GM13977 (cell line): ENCODE results near the gene WBP4.

ENCODE experiments used
- DNase-seq: peaks from one replicate; pipeline ENCODE4 v3.0.0; 2012; ENCODE audit warnings: low spot score
- in situ Hi-C: fragments of 300-500 bp; cut with MboI; formaldehyde crosslinking; loops from one replicate; pipeline ENCODE4 v1.12.0; 2022; ENCODE audit warnings: low sequenced_read_pairs, low pct_unique_long_range_greater_than_20kb, mixed read lengths, inconsistent platforms; ENCODE audit not compliant: unreplicated experiment
- TF ChIP-seq, protein P1 (sequence below): IDR thresholded peaks from 2 replicates; pipeline ENCODE4 v1.5.1; 2012; ENCODE audit warnings: mild to moderate bottlenecking, control low read depth; ENCODE audit not compliant: insufficient read depth; ENCODE audit errors: extremely low read depth, missing control alignments

WBP4 gene

GRCh38 chr13:41056194-41056593 is 5.1 kb upstream of the WBP4 start:
- no peak for DNase-seq
- in situ Hi-C loops = no loop called here
- TF ChIP-seq, protein P1, sequence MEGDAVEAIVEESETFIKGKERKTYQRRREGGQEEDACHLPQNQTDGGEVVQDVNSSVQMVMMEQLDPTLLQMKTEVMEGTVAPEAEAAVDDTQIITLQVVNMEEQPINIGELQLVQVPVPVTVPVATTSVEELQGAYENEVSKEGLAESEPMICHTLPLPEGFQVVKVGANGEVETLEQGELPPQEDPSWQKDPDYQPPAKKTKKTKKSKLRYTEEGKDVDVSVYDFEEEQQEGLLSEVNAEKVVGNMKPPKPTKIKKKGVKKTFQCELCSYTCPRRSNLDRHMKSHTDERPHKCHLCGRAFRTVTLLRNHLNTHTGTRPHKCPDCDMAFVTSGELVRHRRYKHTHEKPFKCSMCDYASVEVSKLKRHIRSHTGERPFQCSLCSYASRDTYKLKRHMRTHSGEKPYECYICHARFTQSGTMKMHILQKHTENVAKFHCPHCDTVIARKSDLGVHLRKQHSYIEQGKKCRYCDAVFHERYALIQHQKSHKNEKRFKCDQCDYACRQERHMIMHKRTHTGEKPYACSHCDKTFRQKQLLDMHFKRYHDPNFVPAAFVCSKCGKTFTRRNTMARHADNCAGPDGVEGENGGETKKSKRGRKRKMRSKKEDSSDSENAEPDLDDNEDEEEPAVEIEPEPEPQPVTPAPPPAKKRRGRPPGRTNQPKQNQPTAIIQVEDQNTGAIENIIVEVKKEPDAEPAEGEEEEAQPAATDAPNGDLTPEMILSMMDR = no peak

GRCh38 chr13:41056826-41057711 is 4.2 kb upstream of the WBP4 start:
- no peak for DNase-seq
- TF ChIP-seq, protein P1 = no peak
- in situ Hi-C loops = no loop called here

DNA sequence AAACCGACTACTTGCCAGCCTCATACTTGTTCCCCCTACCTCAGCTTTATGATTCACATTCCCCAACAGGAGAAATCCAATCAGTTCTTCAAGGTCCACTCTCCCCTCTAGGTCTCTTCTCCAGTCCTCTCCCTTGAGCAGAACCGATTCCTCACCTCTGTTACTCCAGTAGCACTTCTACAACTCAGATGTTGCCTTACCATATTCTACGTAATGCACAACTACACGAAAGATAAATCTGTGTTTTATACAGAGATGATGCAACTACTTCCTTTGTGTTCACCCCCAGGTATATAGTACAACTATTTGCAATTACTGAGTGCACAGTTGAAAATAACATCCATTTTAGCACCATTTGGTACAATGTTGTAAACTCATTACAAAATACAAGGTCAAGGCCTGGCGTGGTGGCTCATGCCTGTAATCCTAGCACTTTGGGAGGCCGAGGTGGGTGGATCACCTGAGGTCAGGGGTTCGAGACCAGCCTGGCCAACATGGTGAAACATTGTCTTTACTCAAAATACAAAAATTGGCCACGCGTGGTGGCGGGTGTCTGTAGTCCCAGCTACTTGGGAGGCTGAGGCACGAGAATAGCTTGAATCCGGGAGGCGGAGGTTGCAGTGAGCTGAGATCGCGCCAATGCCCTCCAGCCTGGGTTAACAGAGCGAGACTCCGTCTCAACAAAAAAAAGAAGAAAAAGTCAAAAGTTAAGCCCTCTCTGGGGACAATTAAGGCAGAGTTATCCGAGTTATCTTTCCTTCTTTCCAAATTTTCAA is 2.8 kb upstream of the WBP4 start:
- TF ChIP-seq, protein P1 = no peak
- in situ Hi-C loops = no loop called here
- no peak for DNase-seq

DNA sequence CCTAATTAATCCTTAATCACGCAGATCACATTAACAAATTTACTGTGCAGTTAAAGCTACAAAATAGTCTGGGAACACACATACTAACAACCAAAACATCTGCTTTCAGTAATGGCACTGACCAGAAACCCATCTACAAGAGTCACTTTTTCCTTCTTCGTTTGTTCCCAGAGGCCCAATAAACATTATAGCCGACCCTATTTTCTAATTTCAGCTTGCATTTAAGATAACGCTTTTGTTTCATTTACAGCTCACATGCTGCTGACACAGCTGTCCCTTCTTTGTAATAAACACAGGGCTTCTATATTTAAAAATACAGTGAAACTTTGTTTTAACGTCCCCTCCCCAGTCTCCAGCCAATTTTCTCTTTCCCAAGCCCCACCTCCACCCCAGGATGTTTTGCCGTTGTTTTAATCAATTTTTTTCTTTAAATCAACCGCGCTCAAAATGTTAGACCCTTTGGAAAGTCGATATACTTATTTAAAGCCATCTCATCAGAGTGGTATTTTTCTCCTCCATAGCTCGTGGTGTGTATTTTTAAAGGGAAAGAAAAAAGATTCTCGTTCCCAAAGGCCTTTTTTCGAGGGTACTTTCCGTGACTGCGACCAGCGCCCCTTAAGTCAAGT is 1.7 kb upstream of the WBP4 start:
- TF ChIP-seq, protein P1 = no peak
- in situ Hi-C loops = no loop called here

DNA sequence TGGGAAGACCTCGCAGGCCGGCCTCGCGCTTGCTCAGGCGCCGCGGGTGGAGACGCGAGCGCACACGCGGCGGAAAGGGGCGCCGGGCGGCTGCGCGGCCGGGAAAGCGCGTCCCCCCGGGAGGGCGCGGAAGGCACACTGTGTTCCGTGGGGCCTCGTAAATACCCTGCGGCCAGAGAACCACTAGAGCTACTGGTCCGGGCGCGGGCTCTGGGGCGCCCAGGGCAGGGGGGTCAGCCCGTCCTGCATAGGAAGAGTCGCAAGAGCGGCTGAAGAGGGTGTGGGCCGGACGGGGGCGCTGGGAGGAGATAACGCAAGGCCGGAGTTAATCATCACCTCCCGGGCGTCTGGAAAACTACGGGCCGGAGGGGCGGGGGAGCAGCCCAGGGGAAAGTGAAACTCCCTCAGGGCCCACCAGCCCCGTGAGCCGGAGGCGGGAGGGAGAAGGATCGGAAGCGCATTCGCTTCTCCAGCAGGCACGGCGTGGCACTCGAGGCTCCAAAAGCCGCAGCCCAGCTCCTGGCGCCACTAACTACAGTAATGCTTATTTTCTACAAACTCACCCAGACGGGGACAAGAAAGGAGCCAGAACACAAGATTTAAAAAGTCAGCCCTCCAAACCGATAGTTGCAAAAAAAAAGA is 1.1 kb upstream of the WBP4 start:
- DNase-seq = peak; percentile 78
- TF ChIP-seq, protein P1 = peak; percentile 41
- in situ Hi-C loops = no loop called here

More for the DNA sequence above, 1.7 kb upstream of the WBP4 start:
- DNase-seq = no peak

- TF ChIP-seq, protein P1 = peak; percentile 3
- in situ Hi-C loops = no loop called here
- DNase-seq = peak; percentile 70
Observed at GRCh38 chr13:41060724-41061074, 610 bp upstream of the WBP4 start.
